SK-N-SH (cell line): Measurements from ENCODE around the gene FSTL5. TPM values are rescaled to one million over a fixed set of nuclear protein-coding genes. Genes with fewer than 3 reads are reported as not detected.

Source experiments
- CTCF ChIA-PET: fragments of 300-600, 350-600 bp; formaldehyde crosslinking; extraction: SDS; loops from one replicate; lab custom pipeline; 2021; lab: Yijun Ruan, JAX
- POLR2A ChIA-PET: fragments of 350-600 bp; sonication (Branson Sonifier 250); formaldehyde crosslinking; extraction: SDS; loops from one replicate; lab custom pipeline; 2020; ENCODE audit warnings: antibody characterized with exemption, inconsistent platforms; lab: Yijun Ruan, JAX
- DNase-seq: peaks from one replicate; pipeline ENCODE4 v3.0.0; 2012
- H2AFZ ChIP-seq: fragments of 200-600 bp; sonication (generic); 2 replicates; pipeline ENCODE4 v1.8.1; 2016; ENCODE audit warnings: antibody characterized with exemption, mild to moderate bottlenecking, low read depth
- H3F3A ChIP-seq: fragments of 200-600 bp; sonication (generic); replicated peaks from 2 replicates; pipeline ENCODE3; 2016; ENCODE audit warnings: antibody characterized with exemption, mild to moderate bottlenecking; ENCODE audit not compliant: insufficient read depth
- H3K27ac ChIP-seq, 2 experiments: fragments of 200-500 bp in 1 of 2; fragments of 200-600 bp in 1 of 2; sonication (Bioruptor generic) in 1 of 2; sonication (generic), shearing (Covaris generic) in 1 of 2; 2 replicates each; pipeline versions ENCODE4 v1.5.1 to v1.6.1; 2014 to 2016; ENCODE audit warnings: low read depth in 2 of 2, inconsistent platforms in 1 of 2, low read length in 1 of 2, mild to moderate bottlenecking in 1 of 2, mixed read lengths in 1 of 2
- H3K27me3 ChIP-seq: fragments of 200-600 bp; sonication (generic), shearing (Covaris generic); 2 replicates; pipeline ENCODE4 v1.6.1; 2016; ENCODE audit warnings: mixed run types; ENCODE audit not compliant: insufficient read depth
- H3K36me3 ChIP-seq, 2 experiments: fragments of 200-500 bp in 1 of 2; fragments of 200-600 bp in 1 of 2; sonication (Bioruptor generic) in 1 of 2; sonication (generic) in 1 of 2; replicated peaks in 1 of 2; 2 replicates each; pipeline versions ENCODE3 to v1.5.1; 2014 to 2016; ENCODE audit warnings: low read length in 1 of 2, mild to moderate bottlenecking in 1 of 2; ENCODE audit not compliant: insufficient read depth in 2 of 2, control insufficient read depth in 1 of 2
- H3K4me1 ChIP-seq, 2 experiments: fragments of 200-500 bp in 1 of 2; fragments of 200-600 bp in 1 of 2; sonication (Bioruptor generic) in 1 of 2; sonication (generic), shearing (Covaris generic) in 1 of 2; 2 replicates each; pipeline versions ENCODE4 v1.5.1 to v1.6.1; 2014 to 2016; ENCODE audit warnings: low read depth in 1 of 2, low read length in 1 of 2, mixed run types in 1 of 2; ENCODE audit not compliant: insufficient read depth in 2 of 2, control insufficient read depth in 1 of 2
- H3K4me2 ChIP-seq: fragments of 200-600 bp; sonication (generic), shearing (Covaris generic); 2 replicates; pipeline ENCODE4 v1.6.1; 2017; ENCODE audit warnings: mixed run types
- H3K4me3 ChIP-seq, 2 experiments: fragments of 200-500 bp in 1 of 2; fragments of 200-600 bp in 1 of 2; sonication (Bioruptor generic) in 1 of 2; sonication (generic), shearing (Covaris generic) in 1 of 2; 2 replicates each; pipeline versions ENCODE4 v1.5.1 to v1.8.1; 2014 to 2016; ENCODE audit warnings: low read depth in 2 of 2, inconsistent platforms in 1 of 2, low read length in 1 of 2, mild to moderate bottlenecking in 1 of 2, mixed read lengths in 1 of 2, moderate library complexity in 1 of 2
- H3K79me2 ChIP-seq: fragments of 200-600 bp; sonication (generic); 2 replicates; pipeline ENCODE4 v1.8.1; 2017; ENCODE audit warnings: mild to moderate bottlenecking; ENCODE audit not compliant: insufficient read depth
- H3K9ac ChIP-seq: fragments of 200-600 bp; sonication (generic); 2 replicates; pipeline ENCODE4 v1.6.1; 2017; ENCODE audit warnings: mixed run types
- H3K9me2 ChIP-seq: fragments of 200-600 bp; sonication (generic); 2 replicates; pipeline ENCODE4 v1.6.1; 2017; ENCODE audit warnings: mixed run types
- H3K9me3 ChIP-seq: fragments of 200-600 bp; sonication (generic); 2 replicates; pipeline ENCODE4 v1.6.1; 2017; ENCODE audit warnings: mixed run types, mild to moderate bottlenecking, moderate library complexity
- H4K20me1 ChIP-seq: fragments of 200-600 bp; sonication (generic); 2 replicates; pipeline ENCODE4 v1.6.1; 2017; ENCODE audit warnings: mild to moderate bottlenecking, mixed run types; ENCODE audit not compliant: insufficient read depth
- CHD2 ChIP-seq: fragments of 150-350 bp; IDR thresholded peaks from 2 replicates; pipeline ENCODE4 v1.6.1; 2018; ENCODE audit warnings: low read length; ENCODE audit not compliant: partially characterized antibody
- CTCF ChIP-seq: fragments of 200-600 bp; sonication (generic); IDR thresholded peaks from 2 replicates; pipeline ENCODE4 v1.6.1; 2017; ENCODE audit warnings: antibody characterized with exemption, mild to moderate bottlenecking, moderate library complexity
- ELF1 ChIP-seq: IDR thresholded peaks from 2 replicates; pipeline ENCODE4 v1.4.0; 2012
- EP300 ChIP-seq, 2 experiments: IDR thresholded peaks; 2 replicates each; pipeline versions ENCODE4 v1.4.0 to v1.6.1; 2012; ENCODE audit warnings: borderline replicate concordance in 1 of 2, low read depth in 1 of 2, low read length in 1 of 2
- GATA2 ChIP-seq: sonication (generic); formaldehyde crosslinking; IDR thresholded peaks from 2 replicates; pipeline ENCODE4 v1.5.0; 2020; ENCODE audit warnings: mild to moderate bottlenecking, missing genetic modification reagents
- JUND ChIP-seq: IDR thresholded peaks from 2 replicates; pipeline ENCODE4 v1.4.0; 2012
- MEF2A ChIP-seq: IDR thresholded peaks from 2 replicates; pipeline ENCODE4 v1.4.0; 2012; ENCODE audit warnings: low read depth, borderline replicate concordance
- RCOR1 ChIP-seq: fragments of 150-350 bp; IDR thresholded peaks from 2 replicates; pipeline ENCODE4 v1.6.1; 2017; ENCODE audit warnings: antibody characterized with exemption, low read length
- RXRA ChIP-seq: IDR thresholded peaks from 2 replicates; pipeline ENCODE4 v1.4.0; 2012; ENCODE audit warnings: low read depth, mild to moderate bottlenecking, borderline replicate concordance
- TEAD4 ChIP-seq: IDR thresholded peaks from 2 replicates; pipeline ENCODE4 v1.4.0; 2012; ENCODE audit warnings: mild to moderate bottlenecking, borderline replicate concordance; ENCODE audit not compliant: insufficient read depth
- USF1 ChIP-seq: IDR thresholded peaks from 2 replicates; pipeline ENCODE4 v1.4.0; 2012; ENCODE audit warnings: low read depth, borderline replicate concordance
- YY1 ChIP-seq: IDR thresholded peaks from 2 replicates; pipeline ENCODE4 v1.4.0; 2012; ENCODE audit warnings: low read depth, mild to moderate bottlenecking
- ZBTB33 ChIP-seq: IDR thresholded peaks from 2 replicates; pipeline ENCODE4 v1.4.0; 2012; ENCODE audit warnings: low read depth, borderline replicate concordance
- WGBS: methylation state at CpG from one replicate; pipeline ENCODE4 v1.1.6; 2017; ENCODE audit warnings: low lambda C conversion rate; 5-methylcytosine and 5-hydroxymethylcytosine counted together
- polyA plus RNA-seq, 3 experiments: library from polyadenylated mRNA; depleted of rRNA; stranded (reverse); fragments of >200 nt; gene quantifications; 2 replicates each; pipeline ENCODE4 v1.2.3, GENCODE V29; 2012

Gene FSTL5
- polyA plus RNA-seq, 1 of the 3 experiments (the other 2 are of a cell fraction), result 0.07 TPM

GRCh38 chr4:162016991-162017390 lies 146.8 kb downstream of the FSTL5 start:
- POLR2A ChIA-PET, result no interaction called here
- Histone ChIP-seq H4K20me1 (no peaks in the 10 kb centered on the region), H3F3A (peaks cover 9% of the 10 kb centered on the region), H3K4me2 (no peak overlapping the region), H3K79me2 (no peaks in the 10 kb centered on the region), H3K4me1 (no peaks in the 10 kb centered on the region; a peak in 2 of 4 replicates), H3K27me3 (no peaks in the 10 kb centered on the region), H3K4me3 (no peak overlapping the region), H3K36me3 (no peaks in the 10 kb centered on the region), H3K27ac (no peak overlapping the region), H3K9ac (no peak overlapping the region), H2AFZ (no peak overlapping the region), H3K9me3 (no peaks in the 10 kb centered on the region), H3K9me2 (no peaks in the 10 kb centered on the region)
- DNase-seq, result no peak
- TF ChIP-seq RCOR1 (no peak), TEAD4 (no peak), CTCF (no peak), USF1 (no peak), GATA2 (CRISPR knock-in tag) (no peak), MEF2A (no peak), JUND (no peak), CHD2 (no peak)
- WGBS, result 72% methylated on average over 2 of the region's 2 CpGs
- CTCF ChIA-PET, result no interaction called here

GRCh38 chr4:162016219-162016618 lies 147.6 kb downstream of the FSTL5 start:
- no peak overlapping the region for H3K4me3 ChIP-seq
- DNase-seq, result no peak
- no peak for TF ChIP-seq RXRA
- TF ChIP-seq RCOR1, result no peak
- TF ChIP-seq CHD2, result no peak
- TF ChIP-seq JUND, result no peak
- TF ChIP-seq ELF1, result no peak
- TF ChIP-seq TEAD4, result no peak
- TF ChIP-seq ZBTB33, result no peak
- TF ChIP-seq YY1, result no peak
- no peak for TF ChIP-seq EP300 (IDR thresholded peaks at IDR 0.05; ENCODE audit: borderline replicate concordance in 1 of 2, low read depth in 1 of 2, low read length in 1 of 2)
- H3K79me2 ChIP-seq, result no peaks in the 10 kb centered on the region
- no peak overlapping the region for H3K27ac ChIP-seq
- no peak overlapping the region for H3K4me2 ChIP-seq
- ChIA-PET CTCF (interaction anchor here (0.8 kb wide), 1 partner anchor 14 kb away, joined by 3 read pairs; no protein-coding TSS in a partner anchor), POLR2A (no interaction called here)
- H3K36me3 ChIP-seq, result no peaks in the 10 kb centered on the region
- WGBS, result 0% methylated on average over 1 of the region's 1 CpG
- no peak overlapping the region for H3K9ac ChIP-seq
- no peaks in the 10 kb centered on the region; a peak in 2 of 4 replicates for H3K4me1 ChIP-seq
- no peak overlapping the region for H2AFZ ChIP-seq
- H4K20me1 ChIP-seq, result no peaks in the 10 kb centered on the region
- H3K9me2 ChIP-seq, result no peaks in the 10 kb centered on the region
- peaks cover 9% of the 10 kb centered on the region for H3F3A ChIP-seq
- H3K27me3 ChIP-seq, result no peaks in the 10 kb centered on the region
- no peaks in the 10 kb centered on the region for H3K9me3 ChIP-seq
